B cell (primary cell): ENCODE results near the gene LRG1.

Experiments used
- CTCF ChIP-seq: fragments of 200-600 bp; IDR thresholded peaks from one replicate; pipeline ENCODE4 v1.8.0; 2022; ENCODE audit warnings: antibody characterized with exemption, mild to moderate bottlenecking
- EZH2 ChIP-seq: IDR thresholded peaks from 2 replicates; pipeline ENCODE4 v1.6.1; 2012; ENCODE audit warnings: borderline replicate concordance, low read depth, mild to moderate bottlenecking, moderate library complexity, low read length; ENCODE audit not compliant: insufficient read depth, poor library complexity, severe bottlenecking

GRCh38 chr19:4498694-4499093, 41.1 kb downstream of the LRG1 start:
- TF ChIP-seq EZH2 = no peak
- no peak for TF ChIP-seq CTCF
